A549 (cell line): ENCODE results near the gene GPS1.

Source experiments
- EP300 ChIP-seq, 2 experiments: fragments of >200 bp; sonication (Bioruptor Twin); formaldehyde crosslinking; IDR thresholded peaks; 2 replicates in 1 of 2; 3 replicates in 1 of 2; pipeline ENCODE4 v1.6.1; 2016 to 2017
- GATA3 ChIP-seq: IDR thresholded peaks from 2 replicates; pipeline ENCODE4 v1.6.1; 2012; ENCODE audit warnings: borderline replicate concordance
- POLR2A ChIP-seq: IDR thresholded peaks from 2 replicates; pipeline ENCODE4 v1.6.1; 2012; ENCODE audit warnings: mild to moderate bottlenecking, low read length
- TF ChIP-seq, protein P1 (sequence below): fragments of >200 bp; sonication (Bioruptor Twin); formaldehyde crosslinking; IDR thresholded peaks from 3 replicates; pipeline ENCODE4 v1.5.1; 2016

DNA sequence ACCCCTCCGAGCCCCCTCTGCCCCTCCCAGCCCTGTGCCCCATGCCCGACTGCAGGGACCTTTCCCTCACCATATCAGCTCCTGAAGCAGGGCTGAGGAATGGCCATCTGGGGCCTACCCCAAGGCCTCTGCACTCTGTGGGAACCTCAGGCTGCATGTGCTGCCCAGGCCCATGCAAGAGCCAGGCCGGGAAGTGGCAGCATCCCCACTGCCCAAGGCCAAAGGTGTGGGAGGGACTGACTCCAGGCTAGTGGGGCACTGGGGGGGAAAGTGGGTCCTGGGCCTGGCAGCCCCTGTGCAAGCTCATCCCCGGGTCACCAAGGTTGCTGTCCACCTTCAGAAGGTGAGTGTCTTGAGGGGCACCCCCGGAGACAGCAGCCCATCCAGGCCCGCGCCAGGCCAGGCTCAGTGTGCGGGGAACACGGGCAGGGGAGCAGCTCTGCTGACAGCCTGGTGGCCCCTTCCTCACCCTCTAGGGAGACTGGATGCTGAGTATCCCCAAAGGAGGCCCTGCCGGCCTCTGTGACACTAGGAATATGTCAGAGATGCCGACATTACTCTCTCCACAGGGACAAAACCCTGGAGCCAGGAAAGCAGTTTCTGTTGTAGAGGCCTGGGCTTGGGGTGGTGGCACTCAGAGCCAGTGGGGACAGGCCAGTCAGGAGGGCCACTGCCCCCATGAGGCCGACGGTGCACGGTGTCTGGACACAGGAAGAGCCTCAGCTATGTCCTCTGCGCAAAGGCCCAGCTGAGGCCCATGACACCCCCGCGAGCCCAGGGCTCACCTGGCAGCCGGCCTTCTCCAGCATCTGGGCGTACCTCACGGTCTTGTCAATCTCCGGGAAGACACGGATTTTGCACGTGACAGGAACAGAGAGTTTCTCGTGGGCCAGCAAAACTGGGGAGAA, 10.6 kb downstream of the GPS1 start:
- TF ChIP-seq GATA3 (no peak), EP300 (IDR thresholded peaks at IDR 0.05) (no peak), POLR2A (no peak)
- TF ChIP-seq, protein P1, sequence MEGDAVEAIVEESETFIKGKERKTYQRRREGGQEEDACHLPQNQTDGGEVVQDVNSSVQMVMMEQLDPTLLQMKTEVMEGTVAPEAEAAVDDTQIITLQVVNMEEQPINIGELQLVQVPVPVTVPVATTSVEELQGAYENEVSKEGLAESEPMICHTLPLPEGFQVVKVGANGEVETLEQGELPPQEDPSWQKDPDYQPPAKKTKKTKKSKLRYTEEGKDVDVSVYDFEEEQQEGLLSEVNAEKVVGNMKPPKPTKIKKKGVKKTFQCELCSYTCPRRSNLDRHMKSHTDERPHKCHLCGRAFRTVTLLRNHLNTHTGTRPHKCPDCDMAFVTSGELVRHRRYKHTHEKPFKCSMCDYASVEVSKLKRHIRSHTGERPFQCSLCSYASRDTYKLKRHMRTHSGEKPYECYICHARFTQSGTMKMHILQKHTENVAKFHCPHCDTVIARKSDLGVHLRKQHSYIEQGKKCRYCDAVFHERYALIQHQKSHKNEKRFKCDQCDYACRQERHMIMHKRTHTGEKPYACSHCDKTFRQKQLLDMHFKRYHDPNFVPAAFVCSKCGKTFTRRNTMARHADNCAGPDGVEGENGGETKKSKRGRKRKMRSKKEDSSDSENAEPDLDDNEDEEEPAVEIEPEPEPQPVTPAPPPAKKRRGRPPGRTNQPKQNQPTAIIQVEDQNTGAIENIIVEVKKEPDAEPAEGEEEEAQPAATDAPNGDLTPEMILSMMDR, result no peak
